HG02870 (cell line): ENCODE data around the gene MAN1B1.

Experiments used
- ATAC-seq: cut with Tn5 transposase; IDR thresholded peaks from one replicate; pipeline ENCODE4 v1.9.1; 2021; ENCODE audit warnings: mild to moderate bottlenecking, moderate library complexity; ENCODE audit not compliant: unreplicated experiment

MAN1B1 gene

GRCh38 chr9:137141050-137141810, 54.4 kb downstream of the MAN1B1 start:
- ATAC-seq, result no peak

- no peak for ATAC-seq
Measured at GRCh38 chr9:137141976-137142936, 55.5 kb downstream of the MAN1B1 start.

- no peak for ATAC-seq
Measured at GRCh38 chr9:137143459-137143858, 56.7 kb downstream of the MAN1B1 start.

- no peak for ATAC-seq
Measured at GRCh38 chr9:137145731-137146526, 59.1 kb downstream of the MAN1B1 start.

- ATAC-seq, result no peak
Measured at GRCh38 chr9:137146527-137146918, 59.7 kb downstream of the MAN1B1 start.

GRCh38 chr9:137147091-137147792, 60.5 kb downstream of the MAN1B1 start:
- no peak for ATAC-seq

- ATAC-seq, result no peak
Measured at GRCh38 chr9:137147793-137148160, 61.0 kb downstream of the MAN1B1 start.

GRCh38 chr9:137148242-137148641, 61.5 kb downstream of the MAN1B1 start:
- no peak for ATAC-seq

- no peak for ATAC-seq
Measured at GRCh38 chr9:137148661-137149060, 61.9 kb downstream of the MAN1B1 start.

- ATAC-seq, result no peak
Measured at GRCh38 chr9:137149363-137149762, 62.6 kb downstream of the MAN1B1 start.

GRCh38 chr9:137149942-137150616, 63.3 kb downstream of the MAN1B1 start:
- peak; percentile 2 for ATAC-seq

GRCh38 chr9:137150617-137151457, 64.1 kb downstream of the MAN1B1 start:
- ATAC-seq, result peak; percentile 40

GRCh38 chr9:137152844-137153405, 66.1 kb downstream of the MAN1B1 start:
- no peak for ATAC-seq

GRCh38 chr9:137156567-137157375, 70.0 kb downstream of the MAN1B1 start:
- no peak for ATAC-seq

- no peak for ATAC-seq
Measured at GRCh38 chr9:137157618-137158415, 71.0 kb downstream of the MAN1B1 start.

- ATAC-seq, result no peak
Measured at GRCh38 chr9:137158625-137159024, 71.8 kb downstream of the MAN1B1 start.
